Heart left ventricle (tissue), 16 donors: ENCODE data around the gene KTI12. TPM values are rescaled to one million over a fixed set of nuclear protein-coding genes. Genes with fewer than 3 reads are reported as not detected.

ENCODE experiments used
- ATAC-seq, 4 donors: fragments of 200-7000 bp; cut with Tn5 transposase; one replicate each; pipeline ENCODE4 v1.9.1; 2020 to 2022; ENCODE audit warnings: moderate library complexity in 4 of 4, mild to moderate bottlenecking in 3 of 4, moderate number of reproducible peaks in 1 of 4
- DNase-seq, 5 donors: peaks; one replicate each; pipeline ENCODE4 v3.0.0-alpha.2; 2020
- H3K27ac ChIP-seq, 12 donors: fragments of 200-600 bp; sonication (generic) in 4 of 12; one replicate each; pipeline versions ENCODE4 v1.5.0 to v1.8.0; 2016 to 2022; ENCODE audit warnings: mild to moderate bottlenecking in 2 of 12
- H3K27me3 ChIP-seq, 9 donors: fragments of 200-600 bp; sonication (generic) in 2 of 9; one replicate each; pipeline versions ENCODE4 v1.5.1 to v1.8.0; 2016 to 2022; ENCODE audit warnings: mild to moderate bottlenecking in 3 of 9
- H3K36me3 ChIP-seq, 9 donors: fragments of 200-600 bp; sonication (generic) in 2 of 9; one replicate each; pipeline versions ENCODE4 v1.5.0 to v1.8.0; 2018 to 2022; ENCODE audit warnings: mild to moderate bottlenecking in 2 of 9
- H3K4me1 ChIP-seq, 12 donors: fragments of 200-600 bp; sonication (generic) in 4 of 12; one replicate each; pipeline versions ENCODE4 v1.5.0 to v1.8.0; 2016 to 2022; ENCODE audit warnings: mild to moderate bottlenecking in 3 of 12
- H3K4me3 ChIP-seq, 12 donors: fragments of 200-600 bp; sonication (generic) in 4 of 12; one replicate each; pipeline versions ENCODE4 v1.5.0 to v1.8.0; 2017 to 2022; ENCODE audit warnings: mild to moderate bottlenecking in 9 of 12, moderate library complexity in 4 of 12
- H3K9me3 ChIP-seq, 12 donors: fragments of 200-600 bp; sonication (generic) in 4 of 12; one replicate each; pipeline versions ENCODE4 v1.5.0 to v1.8.0; 2016 to 2022; ENCODE audit warnings: mild to moderate bottlenecking in 1 of 12
- POLR2A ChIP-seq, 2 donors: fragments of 450-650 bp; IDR thresholded peaks; one replicate each; pipeline ENCODE4 v1.6.1; 2017; ENCODE audit warnings: antibody characterized with exemption in 2 of 2, mild to moderate bottlenecking in 2 of 2, moderate library complexity in 2 of 2
- WGBS, 4 donors: extraction: QIAGEN DNeasy Blood & Tissue Kit in 2 of 4; methylation state at CpG; one replicate each; pipeline versions ENCODE4 v1.1.5 to v1.1.7; 2013 to 2018; 5-methylcytosine and 5-hydroxymethylcytosine counted together
- intact Hi-C, 10 donors: fragments of 100-400 bp; cut with DNase I; formaldehyde crosslinking; loops; one replicate each; pipeline versions ENCODE4 v1.11.1 to v1.14.2; 2022
- polyA plus RNA-seq, 2 donors: library from polyadenylated mRNA; stranded (reverse); fragments of 200-250 nt; gene quantifications; one replicate each; pipeline ENCODE4 v1.2.3, GENCODE V29; 2013
- total RNA-seq, 9 donors: library from RNA; depleted of rRNA in 2 of 9; stranded (reverse); fragments of >200 nt in 2 of 9; fragmentation: NEBNext Ultra II Directional in 3 of 9; extraction: Animal tissue kit (Norgen Biotek cat#: 25700) in 3 of 9; gene quantifications; one replicate each; pipeline versions ENCODE4 v1.1.0 to v1.2.4, GENCODE V29; 2016 to 2023
- TF ChIP-seq, protein P1 (sequence below), 12 donors: fragments of 200-600 bp; sonication (generic) in 4 of 12; IDR thresholded peaks; one replicate each; pipeline versions ENCODE4 v1.5.0 to v1.8.0; 2018 to 2022; ENCODE audit warnings: antibody characterized with exemption in 12 of 12, mild to moderate bottlenecking in 5 of 12
- donor health status: ischemic (EF 13 %, LVEDD 7.1; RV severe dilation, severe dysfunction).
- donor health status: healthy with polysubstance abuse.
- donor health status: DM: no; HTN: yes; CAD: no.
- donor health status: DM: no; HTN: no; CAD: no.
- donor health status: ischemic (EF 25% LVEDD 6.9; RV normal size, moderate dysfunction).
- donor health status: ischemic (EF 25% LVEDD 5.7; RV mildly dilated, moderate dysfunction).
- donor health status: healthy.
- donor health status: DM: yes; HTN: yes; CAD: no.
- donor health status: ischemic (EF 35%, LVEDD 5.7; RV mildly dilated, moderate dysfunction).
- donor health status: nonischemic (EF 11% LVEDD 7.7; RV severe dilation, severe dysfunction).
- donor health status: DM: yes; HTN: yes; CAD: no.
- donor health status: PGD.
- donor health status: ischemic (EF 29% LVEDD 5.4; RV normal size, mild dysfunction).
- donor health status: nonischemic (EF 23%, LVEDD 6.1; RV moderate dilation, normal function).

KTI12 gene
- total and polyA plus RNA-seq, 11 donors: 2.4 to 10.3 (median 4.2) TPM

DNA sequence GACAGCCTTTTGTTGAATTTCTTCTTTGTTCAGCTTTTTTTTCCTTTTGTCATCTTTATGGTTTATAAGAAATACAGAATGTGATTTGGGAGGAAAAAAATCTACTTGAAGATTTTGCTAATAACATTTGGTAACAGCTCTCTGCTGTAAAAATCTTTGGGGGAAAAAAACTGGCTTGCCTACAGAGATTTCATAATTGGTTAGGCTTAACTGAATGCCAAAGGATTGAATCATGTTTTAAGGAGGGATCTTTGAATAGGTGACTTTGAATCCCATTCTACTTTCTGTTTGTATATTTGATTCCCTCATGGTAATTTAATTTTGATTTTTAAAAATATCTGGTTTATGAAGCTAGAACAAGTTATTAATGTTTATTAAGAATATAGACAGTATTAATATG is 25.7 kb upstream of the KTI12 start:
- no peaks in the 10 kb centered on the region for H3K27me3 ChIP-seq
- no peaks in the 10 kb centered on the region for H3K9me3 ChIP-seq
- H3K36me3 ChIP-seq: peaks cover 0 to 47% (median 37%) of the 10 kb centered on the region in 9 donors
- H3K27ac ChIP-seq: no peak overlapping the region
- intact Hi-C loops: loop anchor here in 2 of 10 donors (5.0 kb wide), 2 partner anchors 182 to 638 kb away; partner anchors contain the start of genes COA7 (in 1 of the 2) and NRDC (in 1 of the 2)
- H3K4me3 ChIP-seq: no peak overlapping the region
- ATAC-seq (no peak), DNase-seq (no peak)
- peaks cover 0 to 33% (median 26%) of the 10 kb centered on the region in 12 donors for H3K4me1 ChIP-seq
- TF ChIP-seq POLR2A (IDR thresholded peaks at IDR 0.05): no peak

DNA sequence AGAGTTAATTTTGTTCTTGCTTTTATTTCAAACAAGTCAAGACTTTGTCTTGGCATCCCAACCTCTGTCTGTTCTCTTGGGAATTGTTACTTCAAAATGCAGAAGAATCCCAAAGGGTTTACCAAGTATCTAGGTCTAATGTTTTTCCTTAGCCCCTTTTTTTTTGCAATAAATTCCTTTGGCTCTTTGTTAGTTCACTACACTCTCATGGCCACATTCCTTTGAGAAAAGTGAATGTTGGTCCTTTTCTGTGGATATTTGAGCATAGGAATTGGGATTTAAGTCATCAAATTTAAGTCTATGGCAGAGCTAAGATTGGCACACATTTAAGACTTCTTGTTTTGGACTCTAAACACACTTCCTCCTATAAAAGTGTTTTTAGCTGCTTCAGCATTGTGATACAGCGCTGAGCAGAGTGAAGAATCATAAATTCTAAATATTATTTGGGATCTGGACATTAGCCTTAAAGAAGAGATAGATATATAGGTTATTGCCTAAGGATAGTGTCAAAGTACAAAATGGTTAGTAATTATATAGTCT is 24.3 kb upstream of the KTI12 start:
- TF ChIP-seq POLR2A (IDR thresholded peaks at IDR 0.05): no peak
- TF ChIP-seq, protein P1, sequence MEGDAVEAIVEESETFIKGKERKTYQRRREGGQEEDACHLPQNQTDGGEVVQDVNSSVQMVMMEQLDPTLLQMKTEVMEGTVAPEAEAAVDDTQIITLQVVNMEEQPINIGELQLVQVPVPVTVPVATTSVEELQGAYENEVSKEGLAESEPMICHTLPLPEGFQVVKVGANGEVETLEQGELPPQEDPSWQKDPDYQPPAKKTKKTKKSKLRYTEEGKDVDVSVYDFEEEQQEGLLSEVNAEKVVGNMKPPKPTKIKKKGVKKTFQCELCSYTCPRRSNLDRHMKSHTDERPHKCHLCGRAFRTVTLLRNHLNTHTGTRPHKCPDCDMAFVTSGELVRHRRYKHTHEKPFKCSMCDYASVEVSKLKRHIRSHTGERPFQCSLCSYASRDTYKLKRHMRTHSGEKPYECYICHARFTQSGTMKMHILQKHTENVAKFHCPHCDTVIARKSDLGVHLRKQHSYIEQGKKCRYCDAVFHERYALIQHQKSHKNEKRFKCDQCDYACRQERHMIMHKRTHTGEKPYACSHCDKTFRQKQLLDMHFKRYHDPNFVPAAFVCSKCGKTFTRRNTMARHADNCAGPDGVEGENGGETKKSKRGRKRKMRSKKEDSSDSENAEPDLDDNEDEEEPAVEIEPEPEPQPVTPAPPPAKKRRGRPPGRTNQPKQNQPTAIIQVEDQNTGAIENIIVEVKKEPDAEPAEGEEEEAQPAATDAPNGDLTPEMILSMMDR (IDR thresholded peaks at IDR 0.05): no peak
- no peak for DNase-seq
- H3K27ac ChIP-seq: peak overlapping the region in 1 of 12 donors; percentile 97
- intact Hi-C loops: loop anchor here in 2 of 10 donors (5.0 kb wide), 2 partner anchors 181 to 639 kb away; partner anchors contain the start of genes COA7 (in 1 of the 2) and NRDC (in 1 of the 2)
- peaks cover 3 to 41% (median 34%) of the 10 kb centered on the region in 12 donors for H3K4me1 ChIP-seq
- no peak for ATAC-seq
- 84 to 97% (median 93%) methylated on average over 1 of the region's 1 CpG for WGBS, 4 donors
- no peaks in the 10 kb centered on the region for H3K27me3 ChIP-seq
- H3K9me3 ChIP-seq: no peaks in the 10 kb centered on the region
- H3K36me3 ChIP-seq: peaks cover 0 to 33% (median 26%) of the 10 kb centered on the region in 9 donors
- H3K4me3 ChIP-seq: peak overlapping the region in 5 of 12 donors; percentile 15 to 97 (median 70)

DNA sequence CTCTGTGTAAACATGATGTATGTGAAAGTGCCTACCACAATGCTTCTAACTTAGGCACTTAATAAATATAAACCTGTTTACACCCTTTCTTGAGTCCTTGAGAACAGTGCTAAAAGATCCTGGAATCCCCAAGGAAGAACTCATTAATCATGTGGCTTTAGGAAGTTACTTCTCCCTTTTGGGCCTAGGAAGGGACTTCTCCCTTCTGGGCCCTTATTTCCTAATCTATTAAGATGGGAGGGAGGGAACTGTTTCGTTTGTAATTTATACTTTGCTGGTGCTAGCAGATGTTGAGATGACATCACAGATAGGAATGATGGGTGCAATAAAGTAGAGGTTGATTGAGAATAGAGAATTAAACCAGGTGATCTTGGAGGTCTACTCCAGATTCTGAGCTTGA is 23.6 kb upstream of the KTI12 start:
- peaks cover 3 to 41% (median 34%) of the 10 kb centered on the region in 12 donors for H3K4me1 ChIP-seq
- H3K4me3 ChIP-seq: peak overlapping the region in 10 of 12 donors; percentile 63 to 97 (median 90)
- DNase-seq (no peak), ATAC-seq (no peak)
- H3K36me3 ChIP-seq: peaks cover 0 to 33% (median 24%) of the 10 kb centered on the region in 9 donors
- peak overlapping the region in 9 of 12 donors; percentile 77 to 97 (median 93) for H3K27ac ChIP-seq
- no peaks in the 10 kb centered on the region for H3K9me3 ChIP-seq
- WGBS, 4 donors: 7 to 18% (median 9%) methylated on average over 1 of the region's 1 CpG
- TF ChIP-seq, protein P1 (IDR thresholded peaks at IDR 0.05): no peak
- TF ChIP-seq POLR2A (IDR thresholded peaks at IDR 0.05): no peak
- H3K27me3 ChIP-seq: no peaks in the 10 kb centered on the region
- intact Hi-C loops: loop anchor here in 2 of 10 donors (5.0 kb wide), 2 partner anchors 180 to 640 kb away; partner anchors contain the start of genes COA7 (in 1 of the 2) and NRDC (in 1 of the 2)

DNA sequence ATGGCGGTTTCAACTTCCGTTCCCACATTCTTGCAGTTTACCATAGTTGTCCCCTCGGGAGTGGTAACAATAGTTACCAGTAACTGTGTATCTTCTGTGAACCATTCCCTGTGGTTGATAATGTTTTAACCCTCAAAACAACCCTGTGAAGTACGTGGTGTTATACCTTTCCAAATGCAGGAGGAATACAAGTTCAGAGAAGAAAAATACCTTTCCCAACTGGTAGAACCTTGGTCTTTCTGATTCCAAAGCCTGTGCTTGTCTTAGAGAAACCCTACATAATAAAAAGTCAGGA is 23.3 kb upstream of the KTI12 start:
- Histone ChIP-seq H3K27ac (peak overlapping the region in 11 of 12 donors; percentile 71 to 97 (median 92)), H3K9me3 (no peaks in the 10 kb centered on the region), H3K27me3 (no peaks in the 10 kb centered on the region), H3K4me1 (peaks cover 3 to 41% (median 34%) of the 10 kb centered on the region in 12 donors), H3K36me3 (peaks cover 0 to 36% (median 26%) of the 10 kb centered on the region in 9 donors), H3K4me3 (peak overlapping the region; percentile 63 to 97 (median 88))
- DNase-seq: no peak
- no peak for TF ChIP-seq POLR2A (IDR thresholded peaks at IDR 0.05)
- WGBS, 4 donors: 0 to 2% (median 1%) methylated on average over 4 of the region's 4 CpGs
- no peak for ATAC-seq
- intact Hi-C loops: loop anchor here in 2 of 10 donors (1.0 to 5.0 kb wide), 3 partner anchors 24 to 640 kb away; partner anchors contain the start of genes COA7 (in 1 of the 2), KTI12 (in 1 of the 2) and NRDC (in 1 of the 2)

DNA sequence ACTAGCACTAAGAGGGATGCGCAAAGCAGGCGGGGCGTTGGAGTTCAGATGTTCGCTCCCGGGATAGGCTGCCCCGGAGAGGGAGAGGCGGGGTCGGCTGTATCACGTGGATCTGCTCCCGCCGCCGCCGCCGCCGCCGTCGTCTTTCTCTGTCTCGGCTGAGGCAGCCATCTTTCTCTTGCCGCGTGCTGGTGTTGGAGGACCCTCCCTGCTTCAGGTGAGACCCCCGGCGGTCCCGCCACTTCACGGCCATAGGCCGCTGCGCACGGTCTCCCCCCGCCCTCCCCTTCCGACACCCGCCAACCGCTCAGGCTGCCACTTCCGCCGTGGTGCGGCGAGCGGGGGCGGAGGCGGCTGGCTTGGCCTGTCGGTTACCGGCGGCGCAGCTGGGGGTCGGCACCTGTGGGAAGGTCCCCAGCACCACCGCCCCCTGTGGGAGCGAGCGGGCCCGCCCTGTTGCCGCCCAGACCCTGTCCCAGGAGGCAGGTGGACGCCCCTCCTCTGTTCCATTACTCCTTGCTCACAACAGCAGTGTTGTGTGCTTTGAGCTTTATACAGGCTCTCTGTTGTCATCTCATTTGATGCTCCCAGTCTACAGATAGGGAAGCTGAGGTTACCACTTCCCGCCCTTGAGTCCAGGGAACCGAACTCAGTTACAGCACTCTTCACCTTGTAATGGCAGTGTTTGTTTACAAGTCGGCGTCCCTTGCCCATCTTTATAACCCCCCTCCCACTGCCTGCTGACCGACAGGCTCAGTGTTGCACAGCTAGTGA is 22.7 kb upstream of the KTI12 start, which contains the start of gene BTF3L4:
Gene BTF3L4 (plus strand): TSS at position 133 of the 774 bp plus-strand sequence. CDS start 3,553 bp downstream, outside the sequence.
- intact Hi-C loops: loop anchor here in 2 of 10 donors (1.0 to 5.0 kb wide), 3 partner anchors 23 to 641 kb away; partner anchors contain the start of genes COA7 (in 1 of the 2), KTI12 (in 1 of the 2) and NRDC (in 1 of the 2)
- H3K4me3 ChIP-seq: peak within 1 kb of the TSS; percentile 63 to 97 (median 88)
- ATAC-seq (peak; percentile 98), DNase-seq (peak; percentile 95 to 98 (median 96))
- 0 to 1% (median 1%) methylated on average over 25 to 54 of the region's 54 CpGs for WGBS, 4 donors
- H3K27me3 ChIP-seq: no peaks in the 10 kb centered on the region
- peak within 1 kb of the TSS; percentile 51 to 97 (median 90) for H3K27ac ChIP-seq
- no peaks in the 10 kb centered on the region for H3K9me3 ChIP-seq
- TF ChIP-seq POLR2A (IDR thresholded peaks at IDR 0.05): peak in 1 of 2 donors; percentile 81
- TF ChIP-seq, protein P1 (IDR thresholded peaks at IDR 0.05): peak in 1 of 12 donors; percentile 16
- peaks cover 0 to 36% (median 25%) of the 10 kb centered on the region in 9 donors for H3K36me3 ChIP-seq
- H3K4me1 ChIP-seq: peaks cover 3 to 41% (median 34%) of the 10 kb centered on the region in 12 donors
